Right forelimb (tissue), 1 donor: ENCODE measurements around the gene LMNA.
"Not testable (repeated sequence)": the region's sequence is repeated elsewhere in the genome, so short reads cannot be mapped to it uniquely, and the experiment has no call there.

Source experiments
- DNase-seq: peaks from one replicate; pipeline ENCODE4 v3.0.0-alpha.2; 2018

Gene LMNA

GRCh38 chr1:156104861-156105832 lies 9.4 kb upstream of the LMNA start:
- DNase-seq = peak; percentile 77

GRCh38 chr1:156106624-156107488 lies 7.7 kb upstream of the LMNA start:
- DNase-seq = no peak

GRCh38 chr1:156108057-156108456 lies 6.5 kb upstream of the LMNA start:
- DNase-seq = no peak

- DNase-seq = no peak
Observed at GRCh38 chr1:156108664-156109241, 5.8 kb upstream of the LMNA start.

- no peak for DNase-seq
Observed at GRCh38 chr1:156110252-156110651, 4.3 kb upstream of the LMNA start.

- DNase-seq = no peak
Observed at GRCh38 chr1:156111355-156111962, 3.1 kb upstream of the LMNA start.

- DNase-seq = no peak
Observed at GRCh38 chr1:156112276-156113137, 2.0 kb upstream of the LMNA start.

GRCh38 chr1:156113282-156113950 lies 1.1 kb upstream of the LMNA start:
- peak; percentile 68 for DNase-seq

- peak; percentile 74 for DNase-seq
Observed at GRCh38 chr1:156114919-156115513, 505 bp downstream of the LMNA start.

GRCh38 chr1:156115514-156116374 lies 1.2 kb downstream of the LMNA start:
- peak; percentile 83 for DNase-seq

- not testable (repeated sequence) for DNase-seq
Observed at GRCh38 chr1:156116731-156117130, 2.2 kb downstream of the LMNA start.

- DNase-seq = no peak
Observed at GRCh38 chr1:156117414-156118176, 3.1 kb downstream of the LMNA start.

GRCh38 chr1:156118177-156118868 lies 3.8 kb downstream of the LMNA start:
- no peak for DNase-seq

- DNase-seq = peak; percentile 76
Observed at GRCh38 chr1:156119503-156120209, 5.1 kb downstream of the LMNA start.

GRCh38 chr1:156120318-156120717 lies 5.8 kb downstream of the LMNA start:
- DNase-seq = no peak

GRCh38 chr1:156121005-156121404 lies 6.5 kb downstream of the LMNA start:
- DNase-seq = not testable (repeated sequence)

- DNase-seq = no peak
Observed at GRCh38 chr1:156121457-156121856, 6.9 kb downstream of the LMNA start.

GRCh38 chr1:156122086-156122485 lies 7.6 kb downstream of the LMNA start:
- no peak for DNase-seq
